MG63 (cell line): ENCODE data around the gene KLRC1. TPM values are rescaled to one million over a fixed set of nuclear protein-coding genes. Genes with fewer than 3 reads are reported as not detected.
A peak's percentile ranks its signal among the peaks of the same experiment; 100 is the strongest.
"Not testable (repeated sequence)": the region's sequence is repeated elsewhere in the genome, so short reads cannot be mapped to it uniquely, and the experiment has no call there.

Experiments used
- DNase-seq: peaks from one replicate; pipeline ENCODE4 v3.0.0-alpha.2; 2020
- H3K27me3 ChIP-seq: fragments of 250-450 bp; sonication (Bioruptor Pico); 2 replicates; pipeline ENCODE4 v1.5.1; 2020; ENCODE audit warnings: mild to moderate bottlenecking, moderate library complexity
- H3K36me3 ChIP-seq: fragments of 250-450 bp; sonication (Bioruptor Pico); 2 replicates; pipeline ENCODE4 v1.5.1; 2020; ENCODE audit warnings: mild to moderate bottlenecking, moderate library complexity
- H3K4me3 ChIP-seq: fragments of 250-450 bp; sonication (Bioruptor Pico); 2 replicates; pipeline ENCODE4 v1.5.1; 2020; ENCODE audit warnings: mild to moderate bottlenecking, moderate library complexity
- H3K9me3 ChIP-seq: fragments of 250-450 bp; sonication (Bioruptor Pico); 2 replicates; pipeline ENCODE4 v1.5.1; 2020; ENCODE audit warnings: mild to moderate bottlenecking, moderate library complexity
- total RNA-seq: library from RNA; depleted of rRNA; stranded (reverse); fragments of >200 nt; shearing (Covaris generic); gene quantifications from 2 replicates; pipeline ENCODE4 v1.2.3, GENCODE V29; 2014; ENCODE audit warnings: low replicate concordance

The KLRC1 gene
- total RNA-seq, 1 experiment from 2014 or later = not detected

- not testable (repeated sequence) for H3K9me3 ChIP-seq, H3K36me3 ChIP-seq, H3K27me3 ChIP-seq, DNase-seq, H3K4me3 ChIP-seq
Measured at GRCh38 chr12:10437601-10438000, 15.6 kb downstream of the KLRC1 start.

GRCh38 chr12:10435816-10436215 is 17.4 kb downstream of the KLRC1 start, which contains the start of gene KLRC2:
KLRC2 (minus strand) TSS chr12:10436010; CDS start chr12:10435986, 24 bp downstream.
- not testable (repeated sequence) for H3K36me3 ChIP-seq, H3K4me3 ChIP-seq, H3K27me3 ChIP-seq, H3K9me3 ChIP-seq
- DNase-seq = peak; percentile 76

- H3K4me3 ChIP-seq = not testable (repeated sequence)
Measured at GRCh38 chr12:10430623-10431022, 22.6 kb downstream of the KLRC1 start.

DNA sequence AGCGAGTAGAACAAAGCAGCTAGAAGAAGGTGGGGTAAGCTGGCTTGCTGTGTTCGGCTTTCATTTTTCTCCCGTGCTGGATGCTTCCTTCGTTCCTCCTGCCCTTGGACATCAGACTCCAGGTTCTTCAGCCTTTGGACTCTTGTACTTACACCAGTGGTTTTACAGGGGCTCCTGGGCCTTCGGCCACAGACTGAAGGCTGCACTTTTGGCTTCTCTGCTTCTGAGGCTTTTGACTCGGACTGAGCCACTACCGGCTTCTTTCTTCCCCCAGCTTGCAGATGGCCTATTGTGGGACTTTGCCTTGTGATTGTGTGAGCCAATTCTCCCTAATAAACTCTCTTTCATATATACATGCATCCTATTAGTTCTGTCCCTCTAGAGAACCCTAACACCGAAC is 27.2 kb downstream of the KLRC1 start:
- H3K27me3 ChIP-seq, DNase-seq, H3K4me3 ChIP-seq, H3K36me3 ChIP-seq, H3K9me3 ChIP-seq: not testable (repeated sequence)

More at GRCh38 chr12:10430623-10431022, 22.6 kb downstream of the KLRC1 start:
- H3K27me3 ChIP-seq, DNase-seq, H3K9me3 ChIP-seq, H3K36me3 ChIP-seq: not testable (repeated sequence)

DNA sequence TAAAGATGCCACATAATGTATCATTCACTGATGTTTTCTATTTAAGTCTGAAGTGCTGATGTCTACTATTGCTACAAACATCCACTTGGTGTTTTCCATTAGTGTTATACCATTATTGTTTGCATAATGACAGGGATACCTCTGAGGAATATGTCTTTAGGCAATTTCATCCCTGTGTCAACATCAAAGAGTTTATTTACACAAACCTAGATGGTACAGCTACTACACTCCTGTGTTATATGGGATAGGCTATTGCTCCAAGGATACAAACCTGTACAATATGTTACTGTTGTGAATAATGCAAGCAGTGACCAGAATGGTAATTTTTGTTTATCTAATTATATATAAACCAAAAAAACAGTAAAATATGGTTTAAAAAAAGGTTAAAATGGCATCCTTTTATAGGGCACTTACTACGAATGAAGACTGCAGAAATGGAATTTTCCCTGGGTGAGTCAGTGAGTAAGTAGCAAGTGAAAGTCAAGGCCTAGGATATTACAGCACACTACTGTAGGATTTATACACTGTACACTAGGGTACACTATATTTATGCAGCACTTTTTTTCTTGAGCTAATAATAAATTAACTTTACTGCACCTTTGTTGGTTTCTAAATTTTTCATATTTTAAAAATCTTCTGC is 28.8 kb downstream of the KLRC1 start:
- DNase-seq, H3K4me3 ChIP-seq, H3K9me3 ChIP-seq, H3K27me3 ChIP-seq, H3K36me3 ChIP-seq: not testable (repeated sequence)

- DNase-seq, H3K9me3 ChIP-seq, H3K36me3 ChIP-seq, H3K27me3 ChIP-seq, H3K4me3 ChIP-seq: not testable (repeated sequence)
Measured at GRCh38 chr12:10422159-10422558, 31.0 kb downstream of the KLRC1 start.

DNA sequence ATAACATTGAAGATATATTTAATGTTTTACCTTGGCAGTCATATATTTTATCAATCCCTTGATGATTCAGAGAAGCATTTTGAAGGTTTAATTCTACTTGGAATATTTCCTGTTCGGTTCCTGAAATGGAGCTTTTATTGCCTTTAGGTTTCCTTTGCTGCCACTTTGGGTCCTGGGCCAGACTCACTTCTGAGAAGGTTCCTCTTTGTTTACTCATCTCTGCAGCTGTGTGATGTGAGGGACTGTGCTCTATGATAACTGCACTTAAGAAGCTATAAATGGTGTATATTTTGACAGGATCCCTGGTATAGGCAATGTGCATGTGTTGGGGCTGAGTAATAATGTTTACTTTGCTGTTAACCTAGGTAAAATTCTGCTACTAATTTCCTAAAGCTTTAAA is 32.8 kb downstream of the KLRC1 start, which contains the start of gene KLRC3:
Gene KLRC3, minus strand, starts transcription at position 262 of the 400 bp plus-strand sequence. Its CDS starts 45 bp downstream, at position 217.
- not testable (repeated sequence) for H3K4me3 ChIP-seq, H3K9me3 ChIP-seq, H3K36me3 ChIP-seq, DNase-seq, H3K27me3 ChIP-seq

DNA sequence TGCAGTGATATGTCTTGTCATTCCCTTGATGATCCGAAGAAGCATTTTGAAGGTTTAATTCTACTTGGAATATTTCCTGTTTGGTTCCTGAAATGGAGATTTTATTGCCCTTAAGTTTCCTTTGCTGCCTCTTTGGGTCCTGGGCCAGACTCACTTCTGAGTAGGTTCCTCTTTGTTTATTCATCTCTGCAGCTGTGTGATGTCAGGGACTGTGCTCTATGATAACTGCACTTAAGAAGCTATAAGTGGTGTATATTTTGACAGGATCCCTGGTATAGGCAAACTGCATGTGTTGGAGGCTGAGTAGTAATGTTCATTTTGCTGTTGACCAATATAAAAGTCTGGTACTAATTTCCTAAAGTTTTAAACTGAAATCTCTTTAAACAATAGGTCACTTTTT is 43.8 kb downstream of the KLRC1 start, which contains the start of gene KLRC4:
Gene KLRC4, minus strand, starts transcription at position 366 of the 400 bp plus-strand sequence. Its CDS starts 182 bp downstream, at position 184.
- Histone ChIP-seq H3K27me3 (no peaks in the 10 kb centered on the region), H3K4me3 (no peak within 1 kb of the TSS), H3K9me3 (no peaks in the 10 kb centered on the region), H3K36me3 (no peaks in the 10 kb centered on the region)
- DNase-seq = no peak

GRCh38 chr12:10408842-10409241 is 44.3 kb downstream of the KLRC1 start:
- no peaks in the 10 kb centered on the region for H3K9me3 ChIP-seq
- no peaks in the 10 kb centered on the region for H3K36me3 ChIP-seq
- no peak for DNase-seq
- H3K4me3 ChIP-seq = no peak overlapping the region
- H3K27me3 ChIP-seq = no peaks in the 10 kb centered on the region

- H3K9me3 ChIP-seq = no peaks in the 10 kb centered on the region
- DNase-seq = no peak
- no peaks in the 10 kb centered on the region for H3K27me3 ChIP-seq
- no peaks in the 10 kb centered on the region for H3K36me3 ChIP-seq
- H3K4me3 ChIP-seq = no peak overlapping the region
Measured at GRCh38 chr12:10406725-10407124, 46.5 kb downstream of the KLRC1 start.

GRCh38 chr12:10405294-10405693 is 47.9 kb downstream of the KLRC1 start:
- Histone ChIP-seq H3K27me3 (no peaks in the 10 kb centered on the region), H3K9me3 (no peaks in the 10 kb centered on the region), H3K36me3 (no peaks in the 10 kb centered on the region), H3K4me3 (no peak overlapping the region)
- no peak for DNase-seq

GRCh38 chr12:10404798-10405197 is 48.4 kb downstream of the KLRC1 start:
- DNase-seq = no peak
- Histone ChIP-seq H3K27me3 (no peaks in the 10 kb centered on the region), H3K9me3 (no peaks in the 10 kb centered on the region), H3K4me3 (no peak overlapping the region), H3K36me3 (no peaks in the 10 kb centered on the region)

GRCh38 chr12:10400829-10401228 is 52.3 kb downstream of the KLRC1 start:
- Histone ChIP-seq H3K27me3 (no peaks in the 10 kb centered on the region), H3K9me3 (no peaks in the 10 kb centered on the region), H3K36me3 (no peaks in the 10 kb centered on the region), H3K4me3 (no peak overlapping the region)
- DNase-seq = no peak

GRCh38 chr12:10398168-10398567 is 55.0 kb downstream of the KLRC1 start:
- H3K27me3 ChIP-seq = no peaks in the 10 kb centered on the region
- no peak overlapping the region for H3K4me3 ChIP-seq
- no peak for DNase-seq

DNA sequence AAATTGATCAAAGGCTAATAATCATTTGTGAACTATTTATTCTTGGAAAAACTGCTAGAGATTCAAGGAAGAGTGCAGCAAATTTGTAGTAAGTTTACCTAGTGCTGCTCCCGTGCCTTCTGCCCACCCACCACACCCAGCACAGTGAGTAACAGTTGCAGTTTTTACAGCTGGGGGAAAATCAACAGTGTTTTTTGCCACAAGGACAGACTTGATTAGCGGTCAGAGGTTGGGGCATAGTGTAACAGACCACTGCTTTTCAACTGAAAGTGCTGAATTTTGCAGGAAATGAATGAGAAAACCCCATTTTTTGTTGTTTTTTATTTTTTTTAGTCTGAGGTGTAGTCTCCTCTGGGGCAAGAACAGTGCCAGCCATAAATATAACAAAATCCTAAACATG is 55.9 kb downstream of the KLRC1 start:
- no peak for DNase-seq
- Histone ChIP-seq H3K4me3 (no peak overlapping the region), H3K27me3 (no peaks in the 10 kb centered on the region), H3K36me3 (no peaks in the 10 kb centered on the region), H3K9me3 (no peaks in the 10 kb centered on the region)

More at GRCh38 chr12:10398168-10398567, 55.0 kb downstream of the KLRC1 start:
- Histone ChIP-seq H3K36me3 (no peaks in the 10 kb centered on the region), H3K9me3 (no peaks in the 10 kb centered on the region)

GRCh38 chr12:10396176-10396575 is 57.0 kb downstream of the KLRC1 start:
- H3K36me3 ChIP-seq, H3K9me3 ChIP-seq, H3K4me3 ChIP-seq, H3K27me3 ChIP-seq, DNase-seq: not testable (repeated sequence)
